ENCODE results near the gene MACF1.

The MACF1 gene

GRCh38 chr1:39310015-39310414, 105.5 kb downstream of the MACF1 start:
- no peak for DNase-seq

DNA sequence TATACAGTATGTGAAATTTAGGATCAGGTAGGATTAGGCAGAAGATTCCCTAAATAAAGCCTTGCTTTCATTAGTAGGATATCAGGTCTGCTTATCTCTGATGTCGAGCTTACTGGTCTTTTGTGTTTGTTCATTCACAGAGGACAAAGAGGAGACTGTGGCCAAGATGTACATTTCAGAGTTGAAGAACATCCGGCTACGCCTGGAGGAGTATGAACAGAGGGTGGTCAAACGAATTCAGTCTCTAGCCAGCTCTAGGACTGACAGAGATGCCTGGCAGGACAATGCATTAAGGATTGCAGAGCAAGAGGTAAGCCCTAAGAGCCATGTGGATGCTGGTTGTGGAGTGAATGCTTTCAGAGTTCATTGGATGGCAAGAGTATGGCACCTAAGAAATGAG, 106.2 kb downstream of the MACF1 start:
- DNase-seq: no peak

DNA sequence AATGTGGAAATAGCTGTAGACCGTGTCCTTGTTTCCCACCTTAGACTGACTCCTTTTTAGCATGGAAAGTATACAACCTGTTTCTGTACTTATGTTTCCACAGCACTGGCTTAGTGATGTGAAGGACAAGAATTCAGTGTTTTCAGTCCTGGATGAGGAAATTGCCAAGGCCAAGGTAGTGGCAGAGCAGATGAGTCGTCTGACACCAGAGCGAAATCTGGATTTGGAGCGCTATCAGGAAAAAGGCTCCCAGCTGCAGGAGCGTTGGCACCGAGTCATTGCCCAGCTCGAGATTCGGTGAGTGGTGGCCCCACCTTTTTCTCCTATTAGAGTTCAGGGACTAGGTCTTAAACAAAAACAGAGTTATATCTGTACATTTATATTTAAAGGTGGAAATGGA, 112.6 kb downstream of the MACF1 start:
- DNase-seq: no peak

DNA sequence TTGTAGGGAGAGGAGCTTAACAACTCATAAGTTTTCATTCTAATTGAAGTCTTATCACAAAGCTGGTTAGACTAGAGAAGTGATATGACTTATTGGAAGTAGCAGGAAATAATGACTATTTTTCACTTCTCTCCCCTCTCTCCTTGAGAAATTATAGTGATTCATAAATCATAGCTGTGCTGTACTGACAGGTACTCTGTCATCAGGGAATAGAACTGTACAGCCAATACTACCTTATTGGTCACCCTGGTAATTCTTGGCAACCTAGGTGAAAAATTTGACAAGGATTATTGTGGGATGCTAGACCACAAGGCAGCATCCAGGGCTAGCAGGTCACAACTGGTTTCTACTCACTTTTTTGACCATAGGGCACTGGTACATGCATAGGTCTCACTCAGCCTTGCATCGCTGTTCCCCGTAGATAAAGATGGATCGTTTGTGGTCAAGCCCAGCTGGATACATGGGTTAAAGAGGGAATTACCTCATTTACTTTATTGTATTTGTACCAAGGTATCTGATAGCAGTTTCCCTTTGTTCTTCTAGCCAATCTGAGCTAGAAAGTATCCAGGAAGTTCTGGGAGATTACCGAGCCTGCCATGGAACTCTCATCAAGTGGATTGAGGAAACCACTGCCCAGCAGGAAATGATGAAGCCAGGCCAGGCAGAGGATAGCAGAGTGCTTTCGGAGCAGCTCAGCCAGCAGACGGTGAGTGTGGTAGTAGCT, 113.6 kb downstream of the MACF1 start:
- no peak for DNase-seq

DNA sequence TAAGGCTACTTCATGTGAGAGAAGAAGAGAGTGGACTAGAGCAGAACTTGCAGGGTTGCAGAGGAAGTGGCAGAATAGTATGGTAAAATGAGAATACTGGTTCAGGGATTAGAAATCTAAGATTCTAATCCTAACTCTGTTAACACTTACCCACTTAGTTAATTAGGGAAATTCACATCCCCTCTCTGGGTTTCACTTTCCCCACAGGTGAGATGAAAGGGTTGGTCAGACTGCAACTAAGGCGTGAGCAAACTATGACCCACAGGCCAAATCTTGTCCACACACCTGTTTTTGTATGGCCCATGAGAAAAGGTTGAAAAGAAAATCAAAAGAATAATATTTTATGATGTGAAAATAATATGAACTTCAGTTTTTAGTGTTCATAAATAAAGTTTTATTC, 117.5 kb downstream of the MACF1 start:
- DNase-seq: no peak

DNA sequence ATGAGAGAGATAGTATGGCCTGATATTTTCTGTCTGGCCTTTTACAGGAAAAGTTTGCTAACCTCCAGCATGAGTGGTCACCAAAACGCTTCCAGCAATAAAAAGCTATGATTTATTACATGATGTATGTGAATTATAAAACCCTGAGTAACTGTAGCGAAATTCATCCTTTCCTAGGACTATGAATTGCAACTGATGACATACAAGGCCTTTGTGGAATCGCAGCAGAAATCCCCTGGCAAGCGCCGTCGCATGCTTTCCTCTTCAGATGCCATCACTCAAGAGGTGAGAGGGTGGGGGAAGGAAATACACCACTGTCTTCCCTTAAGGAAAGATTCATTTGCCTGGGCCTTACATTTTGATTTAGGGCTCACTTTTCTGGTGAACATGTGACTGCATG, 117.9 kb downstream of the MACF1 start:
- no peak for DNase-seq

DNA sequence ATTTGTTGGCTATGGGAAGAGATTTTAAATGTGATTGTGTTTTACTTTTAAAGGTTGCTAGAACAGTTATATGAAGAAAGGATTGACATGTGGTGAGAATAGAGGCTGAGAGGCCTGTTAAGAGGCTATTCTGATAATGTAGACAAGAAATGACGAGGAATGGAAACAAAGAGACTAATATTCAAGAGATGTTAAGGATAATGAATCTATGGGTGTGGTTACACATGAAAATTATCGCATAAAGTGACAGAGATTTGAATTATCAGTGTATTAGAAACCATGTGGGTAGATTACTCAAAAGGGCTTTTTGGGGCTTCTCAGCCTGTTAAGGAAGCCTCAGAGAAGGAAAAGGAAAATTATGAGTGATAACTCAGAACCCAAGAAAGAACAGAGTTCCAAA, 120.4 kb downstream of the MACF1 start:
- DNase-seq: no peak

GRCh38 chr1:39326836-39327235, 122.3 kb downstream of the MACF1 start:
- DNase-seq: no peak

GRCh38 chr1:39328095-39328494, 123.6 kb downstream of the MACF1 start:
- DNase-seq: no peak

DNA sequence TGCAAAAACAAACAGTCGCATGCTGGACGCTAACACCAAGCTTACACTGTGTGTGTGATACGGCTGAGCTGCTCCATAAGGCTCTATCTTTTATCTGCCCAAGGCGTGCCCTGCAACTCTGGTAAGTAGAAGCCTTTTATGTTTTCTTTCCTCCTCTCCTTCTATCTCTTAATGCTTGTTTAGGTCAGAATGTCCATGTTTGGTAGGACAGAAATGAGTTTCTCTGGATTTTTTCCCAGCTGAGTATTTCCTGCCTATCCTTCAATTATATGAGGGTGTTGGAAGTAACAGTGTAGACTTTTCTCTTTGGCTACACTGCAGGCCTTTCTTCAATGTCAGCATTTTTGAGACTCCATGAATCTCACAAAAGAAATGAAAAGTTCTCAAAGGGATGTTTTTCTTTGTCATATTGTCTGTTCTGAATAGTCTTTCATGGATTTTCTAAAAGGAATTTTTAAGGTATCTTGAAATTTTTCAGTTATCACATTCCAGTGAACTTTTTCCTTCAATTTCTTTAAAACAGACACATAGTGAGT, 124.2 kb downstream of the MACF1 start:
- DNase-seq: no peak

DNA sequence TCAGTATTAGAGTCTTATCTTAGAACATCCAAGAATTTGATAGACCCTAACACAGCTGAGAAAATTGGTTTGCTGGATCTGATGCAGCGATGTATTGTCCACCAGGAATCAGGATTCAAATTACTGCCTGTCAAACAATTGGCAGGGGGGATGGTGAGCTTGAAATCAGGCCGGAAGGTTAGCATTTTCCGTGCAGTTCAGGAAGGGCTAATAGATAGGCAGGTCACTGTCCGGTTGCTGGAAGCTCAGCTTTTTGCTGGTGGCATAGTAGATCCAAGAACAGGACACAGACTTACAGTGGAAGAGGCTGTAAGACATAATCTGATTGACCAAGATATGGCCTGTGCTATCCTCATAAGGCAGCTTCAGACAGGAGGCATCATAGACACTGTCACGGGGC, 127.2 kb downstream of the MACF1 start:
- no peak for DNase-seq

GRCh38 chr1:39332291-39332690, 127.8 kb downstream of the MACF1 start:
- no peak for DNase-seq

DNA sequence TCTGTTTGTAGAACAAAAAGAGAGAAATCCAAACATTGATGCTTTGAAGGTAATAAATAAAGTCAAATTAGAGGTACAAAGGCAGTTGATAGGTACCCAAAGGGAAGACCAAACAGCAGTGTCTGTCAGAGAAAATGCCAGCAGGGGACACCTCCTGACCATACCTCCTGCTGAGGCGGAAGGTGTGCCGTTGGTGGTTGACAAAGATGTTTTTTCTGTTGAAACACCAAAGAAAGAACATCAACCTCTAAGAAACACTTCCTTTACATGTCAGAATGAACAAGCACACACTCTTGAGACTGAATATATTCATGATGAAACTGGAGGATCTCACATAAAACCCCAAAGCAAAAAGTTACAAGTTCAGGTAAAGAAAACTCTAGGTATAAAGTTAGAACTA, 128.3 kb downstream of the MACF1 start:
- no peak for DNase-seq

DNA sequence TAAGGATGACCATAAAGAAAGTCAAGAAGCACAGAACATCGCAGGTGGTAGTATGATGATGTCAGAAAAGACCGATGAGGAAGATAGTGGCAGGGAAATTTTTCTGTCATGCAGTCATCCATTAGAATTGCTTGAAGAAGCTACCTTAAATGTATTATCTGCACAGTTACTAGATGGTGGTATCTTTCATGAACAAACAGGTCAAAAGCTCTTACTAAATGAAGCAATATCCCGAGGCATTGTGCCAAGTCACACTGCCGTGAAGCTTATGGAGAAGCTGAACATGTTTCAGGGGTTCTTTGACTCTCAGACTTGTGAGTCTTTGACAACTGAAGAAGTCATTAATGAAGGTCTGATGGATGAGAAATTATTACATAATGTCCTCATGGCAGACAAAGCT, 128.8 kb downstream of the MACF1 start:
- no peak for DNase-seq

- DNase-seq: no peak
Observed at GRCh38 chr1:39335216-39335615, 130.7 kb downstream of the MACF1 start.

- DNase-seq: no peak
Observed at GRCh38 chr1:39337067-39337466, 132.6 kb downstream of the MACF1 start.

GRCh38 chr1:39342776-39343175, 138.3 kb downstream of the MACF1 start:
- DNase-seq: no peak

- no peak for DNase-seq
Observed at GRCh38 chr1:39344394-39345154, 140.1 kb downstream of the MACF1 start.

GRCh38 chr1:39346872-39347271, 142.4 kb downstream of the MACF1 start:
- DNase-seq: no peak

GRCh38 chr1:39348278-39348677, 143.8 kb downstream of the MACF1 start:
- no peak for DNase-seq

DNA sequence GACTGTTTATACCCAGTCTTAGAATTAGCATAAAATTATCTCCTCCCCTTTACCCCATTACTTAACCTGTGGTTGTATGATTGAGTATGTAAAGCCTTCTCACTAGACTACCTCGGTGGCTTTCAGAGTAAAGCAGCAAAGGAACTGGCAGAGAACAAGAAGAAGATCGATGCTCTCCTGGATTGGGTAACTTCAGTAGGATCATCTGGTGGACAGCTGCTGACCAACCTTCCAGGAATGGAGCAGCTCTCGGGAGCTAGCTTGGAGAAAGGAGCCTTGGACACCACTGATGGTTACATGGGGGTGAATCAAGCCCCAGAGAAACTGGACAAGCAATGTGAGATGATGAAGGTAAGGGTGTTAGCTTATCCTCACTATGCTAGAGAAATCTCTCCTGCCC, 148.4 kb downstream of the MACF1 start:
- DNase-seq: no peak

GRCh38 chr1:39354572-39354971, 150.1 kb downstream of the MACF1 start:
- DNase-seq: no peak

DNA sequence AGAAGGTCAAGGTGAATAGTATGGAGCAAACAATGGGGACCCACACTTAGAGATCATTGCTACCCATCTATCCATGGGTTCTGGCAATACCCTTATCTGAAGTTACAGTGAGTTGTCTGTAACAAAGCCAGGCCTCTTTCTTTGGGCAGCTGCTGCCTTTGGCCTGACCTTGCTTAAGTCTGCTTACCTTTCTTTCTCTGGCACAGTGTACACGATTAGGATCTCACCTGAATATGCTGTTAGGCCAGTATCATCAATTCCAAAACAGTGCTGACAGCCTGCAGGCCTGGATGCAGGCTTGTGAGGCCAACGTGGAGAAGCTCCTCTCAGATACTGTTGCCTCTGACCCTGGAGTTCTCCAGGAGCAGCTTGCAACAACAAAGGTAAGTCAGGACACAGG, 154.0 kb downstream of the MACF1 start:
- no peak for DNase-seq

GRCh38 chr1:39359028-39359570, 154.6 kb downstream of the MACF1 start:
- no peak for DNase-seq

Data from activated CD4-positive, alpha-beta T cell treated with anti-CD3 and anti-CD28 coated beads, Interleukin-2, amount 50 U/mL, for 48 hours (primary cell).